ENCODE measurements around the gene C11orf91. TPM values are rescaled to one million over a fixed set of nuclear protein-coding genes. Genes with fewer than 3 reads are reported as not detected.

Gene C11orf91
- total RNA-seq, 1 experiment from 2014 or later = 0.22 TPM

- ChIA-PET POLR2A (no interaction called here), CTCF (no interaction called here)
- no peak for DNase-seq (ENCODE audit: low spot score)
- Mint-ChIP-seq H3K27me3 (ENCODE audit: low read depth) (peaks cover 5% of the 10 kb centered on the region), H3K36me3 (no peaks in the 10 kb centered on the region), H3K4me3 (no peak overlapping the region), H3K9me3 (peaks cover 5% of the 10 kb centered on the region; the same call in 1 of the 2 replicates), H3K27ac (no peak overlapping the region), H3K4me1 (peaks cover 6% of the 10 kb centered on the region)
- ATAC-seq = no peak; the same call in 1 of the 2 replicates
- no peak for TF ChIP-seq ZNF671 (CRISPR knock-in tag; IDR thresholded peaks at IDR 0.05)
- no peak for TF ChIP-seq USF1 (CRISPR knock-in tag; IDR thresholded peaks at IDR 0.05)
- TF ChIP-seq ZNF317 (CRISPR knock-in tag; IDR thresholded peaks at IDR 0.05; ENCODE audit: borderline replicate concordance, low read depth) = no peak
- TF ChIP-seq MYBL2 (CRISPR knock-in tag; IDR thresholded peaks at IDR 0.05) = no peak
- no peak for TF ChIP-seq ZNF219 (CRISPR knock-in tag; IDR thresholded peaks at IDR 0.05; ENCODE audit: borderline replicate concordance)
- no peak for TF ChIP-seq ERG (CRISPR knock-in tag; IDR thresholded peaks at IDR 0.05)
- TF ChIP-seq IRF2 (CRISPR knock-in tag; IDR thresholded peaks at IDR 0.05; ENCODE audit: borderline replicate concordance, low read depth) = no peak
- no peak for TF ChIP-seq E2F4 (CRISPR knock-in tag; IDR thresholded peaks at IDR 0.05; ENCODE audit: borderline replicate concordance, low read depth)
- TF ChIP-seq E2F5 (CRISPR knock-in tag; IDR thresholded peaks at IDR 0.05) = no peak
- no peak for TF ChIP-seq KAT7 (CRISPR knock-in tag; IDR thresholded peaks at IDR 0.05; ENCODE audit: borderline replicate concordance)
- no peak for TF ChIP-seq TEAD4 (CRISPR knock-in tag; IDR thresholded peaks at IDR 0.05)
Measured at GRCh38 chr11:33651555-33651954, 49.1 kb downstream of the C11orf91 start.

GRCh38 chr11:33649944-33650343, 50.7 kb downstream of the C11orf91 start:
- H3K36me3 Mint-ChIP-seq = no peaks in the 10 kb centered on the region
- peaks cover 5% of the 10 kb centered on the region for H3K27me3 Mint-ChIP-seq (ENCODE audit: low read depth)
- DNase-seq (ENCODE audit: low spot score) = no peak
- peaks cover 6% of the 10 kb centered on the region for H3K4me1 Mint-ChIP-seq
- no peak for ATAC-seq
- POLR2A ChIA-PET = interaction anchor here (0.6 kb wide), 1 partner anchor 1513 kb away, joined by 3 read pairs; no protein-coding TSS in a partner anchor
- no peak overlapping the region for H3K4me3 Mint-ChIP-seq
- H3K27ac Mint-ChIP-seq = no peak overlapping the region
- H3K9me3 Mint-ChIP-seq = peaks cover 5% of the 10 kb centered on the region; the same call in 1 of the 2 replicates
- CTCF ChIA-PET = interaction anchor here (0.7 kb wide), 2 partner anchors 189 to 634 kb away, joined by 3 to 5 read pairs; no protein-coding TSS in a partner anchor
- TF ChIP-seq PRRX2 (CRISPR knock-in tag; IDR thresholded peaks at IDR 0.05) (no peak), TP53 (CRISPR knock-in tag; IDR thresholded peaks at IDR 0.05) (no peak), AR (CRISPR knock-in tag; IDR thresholded peaks at IDR 0.05) (no peak), USF2 (CRISPR knock-in tag; IDR thresholded peaks at IDR 0.05) (no peak), MXD4 (CRISPR knock-in tag; IDR thresholded peaks at IDR 0.05; ENCODE audit: borderline replicate concordance) (no peak), MYBL2 (CRISPR knock-in tag; IDR thresholded peaks at IDR 0.05) (no peak), ATF6 (CRISPR knock-in tag; IDR thresholded peaks at IDR 0.05) (no peak), NFATC4 (CRISPR knock-in tag; IDR thresholded peaks at IDR 0.05) (no peak), ZNF512 (CRISPR knock-in tag; IDR thresholded peaks at IDR 0.05; ENCODE audit: borderline replicate concordance) (no peak), IRF2 (CRISPR knock-in tag; IDR thresholded peaks at IDR 0.05; ENCODE audit: borderline replicate concordance, low read depth) (no peak), HMGXB4 (CRISPR knock-in tag; IDR thresholded peaks at IDR 0.05) (no peak), USF1 (CRISPR knock-in tag; IDR thresholded peaks at IDR 0.05) (no peak)
